LNCAP (cell line): ENCODE data around the gene LIPM.

Experiments
- CTCF ChIP-seq: fragments of 450-650 bp; IDR thresholded peaks from 2 replicates; pipeline ENCODE4 v1.5.1; 2017; ENCODE audit warnings: mild to moderate bottlenecking

The LIPM gene

GRCh38 chr10:88788924-88789323 lies 13.6 kb upstream of the LIPM start:
- TF ChIP-seq CTCF, result no peak

GRCh38 chr10:88791924-88792323 lies 10.6 kb upstream of the LIPM start:
- TF ChIP-seq CTCF, result peak; percentile 47; the same call in 1 of the 2 replicates

GRCh38 chr10:88792661-88793060 lies 9.9 kb upstream of the LIPM start:
- TF ChIP-seq CTCF, result no peak

- TF ChIP-seq CTCF, result no peak
These were observed 8.7 kb upstream of the LIPM start for GRCh38 chr10:88793712-88794299.

- no peak for TF ChIP-seq CTCF
These were observed 7.8 kb upstream of the LIPM start for GRCh38 chr10:88794731-88795130.

GRCh38 chr10:88800152-88801125 lies 2.1 kb upstream of the LIPM start:
- no peak for TF ChIP-seq CTCF

- no peak for TF ChIP-seq CTCF
These were observed 1.1 kb downstream of the LIPM start for GRCh38 chr10:88803641-88804040.
